Anterior cingulate cortex (tissue), 58 donors: Measurements from ENCODE around the gene GRID2.

Experiments
- DNase-seq, 58 donors: peaks; one replicate each; lab custom pipeline; 2025; lab: John Stamatoyannopoulos, UW

Gene GRID2

GRCh38 chr4:92654084-92654483 lies 350.3 kb downstream of the GRID2 start:
- DNase-seq = no peak

- no peak for DNase-seq
Measured at GRCh38 chr4:92657695-92658094, 353.9 kb downstream of the GRID2 start.

DNA sequence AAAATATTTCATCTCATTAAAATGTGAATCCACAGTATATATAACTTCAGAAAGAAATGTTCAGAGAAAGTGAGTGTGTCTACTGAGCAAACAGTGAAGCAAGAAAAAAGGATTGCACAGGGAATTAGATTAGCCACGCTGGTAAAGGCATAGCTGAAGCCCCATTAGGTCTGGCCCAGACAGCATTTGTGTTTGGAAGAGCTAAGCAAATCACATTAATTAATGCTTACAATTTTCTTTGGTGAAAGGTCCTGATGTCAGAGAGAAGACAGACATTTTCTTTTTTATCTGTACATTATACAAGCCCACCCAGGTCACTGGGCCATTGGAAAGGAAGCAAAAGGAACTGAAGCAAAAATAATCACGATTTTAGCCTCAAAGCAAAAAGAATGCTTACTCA lies 354.6 kb downstream of the GRID2 start:
- DNase-seq = no peak

- DNase-seq = no peak
Measured at GRCh38 chr4:92677805-92678204, 374.0 kb downstream of the GRID2 start.

DNA sequence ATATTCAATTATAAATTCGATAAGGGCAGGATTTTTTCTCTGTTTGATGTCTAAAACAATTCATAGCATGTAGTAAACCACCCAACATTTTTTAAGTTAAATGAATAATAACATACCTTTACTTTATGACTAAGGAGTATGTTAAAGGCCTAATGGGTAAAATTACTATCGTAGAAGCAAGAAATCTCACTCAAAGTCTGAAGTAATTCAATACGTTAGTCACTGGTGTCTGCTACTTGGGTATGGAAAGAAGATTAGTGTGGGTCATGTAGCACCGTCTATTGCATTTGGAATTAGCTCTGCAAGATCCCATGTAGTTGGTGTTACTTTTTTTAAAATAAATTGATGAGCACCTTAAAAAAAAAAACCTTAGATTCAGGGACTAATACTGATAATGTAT lies 374.5 kb downstream of the GRID2 start:
- no peak for DNase-seq

- DNase-seq = no peak
Measured at GRCh38 chr4:92679149-92679548, 375.4 kb downstream of the GRID2 start.

- no peak for DNase-seq
Measured at GRCh38 chr4:92714640-92715039, 410.9 kb downstream of the GRID2 start.

DNA sequence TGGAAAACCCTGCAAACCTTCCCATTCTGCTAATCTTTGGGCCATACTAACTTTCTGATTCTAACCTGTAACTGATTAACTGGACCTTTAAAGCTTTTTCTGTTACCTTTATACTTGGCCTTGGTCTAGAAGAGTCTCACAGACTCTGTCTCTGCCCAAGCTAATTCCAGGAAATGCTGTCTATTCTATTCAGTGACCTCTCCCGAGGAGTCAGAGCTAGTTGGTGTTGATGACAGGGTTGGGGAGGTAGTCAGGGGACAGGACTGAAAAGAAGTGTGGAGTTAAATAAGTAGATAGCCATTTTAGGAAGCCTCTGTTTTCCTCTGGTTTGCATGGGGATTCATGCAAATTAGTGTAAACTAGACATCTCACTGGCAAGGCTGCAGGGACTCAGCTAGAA lies 429.5 kb downstream of the GRID2 start:
- DNase-seq = no peak

DNA sequence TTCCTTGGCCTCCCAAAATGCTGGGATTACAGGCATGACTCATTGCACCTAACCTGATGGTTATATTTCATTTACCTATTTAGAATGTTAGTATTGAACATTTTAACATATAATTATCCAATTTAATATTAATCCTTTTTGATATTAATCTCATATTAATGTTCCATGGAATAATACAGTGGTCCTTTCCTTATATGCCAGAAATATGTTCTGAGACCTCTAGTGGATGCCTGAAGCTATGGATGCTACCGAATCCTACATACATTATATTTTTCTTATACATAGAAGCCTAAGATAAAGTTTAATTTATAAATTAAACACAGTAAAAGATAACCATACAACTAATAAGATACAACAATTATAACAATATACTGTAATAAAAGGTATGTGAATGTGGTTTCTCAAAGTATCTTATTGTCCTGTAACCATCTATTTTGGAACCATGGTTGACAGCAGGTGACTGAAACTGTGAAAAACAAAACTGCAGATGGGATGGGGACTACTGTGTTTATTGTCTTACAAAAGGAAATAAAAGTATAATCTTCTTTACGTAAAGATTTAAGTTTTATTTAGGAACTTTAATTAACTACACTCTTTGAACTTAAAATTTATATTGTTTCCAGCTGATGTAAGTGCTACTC lies 431.4 kb downstream of the GRID2 start:
- DNase-seq = no peak

GRCh38 chr4:92760433-92760832 lies 456.7 kb downstream of the GRID2 start:
- DNase-seq = no peak

GRCh38 chr4:92776080-92776479 lies 472.3 kb downstream of the GRID2 start:
- DNase-seq = no peak

- DNase-seq = no peak
Measured at GRCh38 chr4:92789741-92790140, 486.0 kb downstream of the GRID2 start.

DNA sequence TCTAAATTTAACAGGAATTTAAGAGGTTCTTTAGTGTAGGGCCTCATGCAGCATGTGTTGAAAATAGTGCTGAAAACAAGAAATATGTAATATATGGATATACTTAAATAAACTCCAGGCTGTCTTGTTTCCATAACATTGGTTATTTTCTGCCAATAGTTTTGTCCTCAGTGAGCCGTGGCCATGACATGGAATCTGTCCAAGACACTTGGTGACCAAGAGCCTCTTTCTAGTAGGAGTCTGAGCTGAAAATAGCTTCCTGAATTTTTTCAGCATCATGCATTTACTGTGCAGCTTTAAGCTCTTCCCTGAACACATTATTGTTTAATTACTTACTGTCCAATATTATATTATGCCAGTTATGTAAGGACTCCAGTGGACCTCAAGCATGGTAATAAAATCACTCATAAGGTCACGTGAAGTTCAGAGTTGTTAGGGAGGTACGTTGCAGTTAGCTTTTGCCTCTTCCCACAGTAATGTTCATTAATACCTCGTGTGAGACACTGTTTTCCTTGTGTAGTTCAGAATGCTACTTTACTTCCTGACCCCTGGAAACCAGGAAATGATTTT lies 488.2 kb downstream of the GRID2 start:
- DNase-seq = peak in 2 of 58 donors; percentile 1 to 8

DNA sequence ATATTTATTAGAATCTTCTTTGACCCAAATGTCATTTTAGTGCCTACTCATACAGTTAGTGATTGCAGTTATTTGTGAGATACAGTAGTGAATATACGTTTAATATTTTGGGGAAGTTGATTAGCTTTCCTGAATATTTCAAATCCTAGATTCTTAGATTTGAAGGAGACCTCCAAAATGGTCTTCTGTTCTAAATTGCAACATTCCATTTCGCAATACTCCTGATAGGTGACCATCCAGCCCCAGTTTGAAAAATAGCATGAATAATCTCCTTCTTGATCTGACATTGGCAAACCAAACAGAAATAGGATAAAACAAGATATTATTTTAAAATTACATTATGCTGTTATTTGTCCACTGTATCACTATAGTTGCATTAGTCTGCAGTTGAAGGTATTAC lies 505.6 kb downstream of the GRID2 start:
- no peak for DNase-seq

- no peak for DNase-seq
Measured at GRCh38 chr4:92812652-92813051, 508.9 kb downstream of the GRID2 start.

- no peak for DNase-seq
Measured at GRCh38 chr4:92814677-92815076, 510.9 kb downstream of the GRID2 start.

GRCh38 chr4:92825256-92825655 lies 521.5 kb downstream of the GRID2 start:
- DNase-seq = no peak

GRCh38 chr4:92825791-92826190 lies 522.0 kb downstream of the GRID2 start:
- peak in 1 of 58 donors; percentile 3 for DNase-seq

- no peak for DNase-seq
Measured at GRCh38 chr4:92830771-92831170, 527.0 kb downstream of the GRID2 start.

GRCh38 chr4:92840880-92841279 lies 537.1 kb downstream of the GRID2 start:
- no peak for DNase-seq

GRCh38 chr4:92843784-92844183 lies 540.0 kb downstream of the GRID2 start:
- DNase-seq = no peak

GRCh38 chr4:92847026-92847425 lies 543.3 kb downstream of the GRID2 start:
- no peak for DNase-seq

- no peak for DNase-seq
Measured at GRCh38 chr4:92862509-92862908, 558.7 kb downstream of the GRID2 start.
